Measurements from ENCODE around the gene PIK3C2A.
"Not testable (repeated sequence)": the region's sequence is repeated elsewhere in the genome, so short reads cannot be mapped to it uniquely, and the experiment has no call there.

Gene PIK3C2A

GRCh38 chr11:17252704-17253103 lies 44.9 kb upstream of the PIK3C2A start:
- Histone ChIP-seq H3K9me2 (replicated peaks; ENCODE audit: control insufficient read depth, low read length) (no peaks in the 10 kb centered on the region), H3K4me3 (ENCODE audit: low read length) (no peak overlapping the region), H3K4me2 (ENCODE audit: low read length) (no peak overlapping the region), H3K27me3 (ENCODE audit: control insufficient read depth, low read length) (0 out of 2 replicates have a peak, but pooled peaks cover 5% of the 10 kb centered on the region), H3K9me3 (ENCODE audit: control insufficient read depth, insufficient read depth, low read length) (no peaks in the 10 kb centered on the region), H3F3A (ENCODE audit: control insufficient read depth, insufficient read depth) (no peaks in the 10 kb centered on the region), H3K36me3 (ENCODE audit: control insufficient read depth, low read length) (no peaks in the 10 kb centered on the region), H3K79me2 (ENCODE audit: control insufficient read depth, low read length) (no peaks in the 10 kb centered on the region), H4K20me1 (ENCODE audit: control insufficient read depth, insufficient read depth, low read depth, low read length) (no peaks in the 10 kb centered on the region), H3K27ac (ENCODE audit: low read depth, low read length) (no peak overlapping the region), H3K4me1 (ENCODE audit: control insufficient read depth, low read length) (no peaks in the 10 kb centered on the region)
- TF ChIP-seq, protein P1, sequence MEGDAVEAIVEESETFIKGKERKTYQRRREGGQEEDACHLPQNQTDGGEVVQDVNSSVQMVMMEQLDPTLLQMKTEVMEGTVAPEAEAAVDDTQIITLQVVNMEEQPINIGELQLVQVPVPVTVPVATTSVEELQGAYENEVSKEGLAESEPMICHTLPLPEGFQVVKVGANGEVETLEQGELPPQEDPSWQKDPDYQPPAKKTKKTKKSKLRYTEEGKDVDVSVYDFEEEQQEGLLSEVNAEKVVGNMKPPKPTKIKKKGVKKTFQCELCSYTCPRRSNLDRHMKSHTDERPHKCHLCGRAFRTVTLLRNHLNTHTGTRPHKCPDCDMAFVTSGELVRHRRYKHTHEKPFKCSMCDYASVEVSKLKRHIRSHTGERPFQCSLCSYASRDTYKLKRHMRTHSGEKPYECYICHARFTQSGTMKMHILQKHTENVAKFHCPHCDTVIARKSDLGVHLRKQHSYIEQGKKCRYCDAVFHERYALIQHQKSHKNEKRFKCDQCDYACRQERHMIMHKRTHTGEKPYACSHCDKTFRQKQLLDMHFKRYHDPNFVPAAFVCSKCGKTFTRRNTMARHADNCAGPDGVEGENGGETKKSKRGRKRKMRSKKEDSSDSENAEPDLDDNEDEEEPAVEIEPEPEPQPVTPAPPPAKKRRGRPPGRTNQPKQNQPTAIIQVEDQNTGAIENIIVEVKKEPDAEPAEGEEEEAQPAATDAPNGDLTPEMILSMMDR (IDR thresholded peaks at IDR 0.05; ENCODE audit: low read depth, low read length, poor library complexity, severe bottlenecking), result no peak
- TF ChIP-seq EZH2phosphoT487 (IDR thresholded peaks at IDR 0.05; ENCODE audit: borderline replicate concordance, low read length), result no peak

DNA sequence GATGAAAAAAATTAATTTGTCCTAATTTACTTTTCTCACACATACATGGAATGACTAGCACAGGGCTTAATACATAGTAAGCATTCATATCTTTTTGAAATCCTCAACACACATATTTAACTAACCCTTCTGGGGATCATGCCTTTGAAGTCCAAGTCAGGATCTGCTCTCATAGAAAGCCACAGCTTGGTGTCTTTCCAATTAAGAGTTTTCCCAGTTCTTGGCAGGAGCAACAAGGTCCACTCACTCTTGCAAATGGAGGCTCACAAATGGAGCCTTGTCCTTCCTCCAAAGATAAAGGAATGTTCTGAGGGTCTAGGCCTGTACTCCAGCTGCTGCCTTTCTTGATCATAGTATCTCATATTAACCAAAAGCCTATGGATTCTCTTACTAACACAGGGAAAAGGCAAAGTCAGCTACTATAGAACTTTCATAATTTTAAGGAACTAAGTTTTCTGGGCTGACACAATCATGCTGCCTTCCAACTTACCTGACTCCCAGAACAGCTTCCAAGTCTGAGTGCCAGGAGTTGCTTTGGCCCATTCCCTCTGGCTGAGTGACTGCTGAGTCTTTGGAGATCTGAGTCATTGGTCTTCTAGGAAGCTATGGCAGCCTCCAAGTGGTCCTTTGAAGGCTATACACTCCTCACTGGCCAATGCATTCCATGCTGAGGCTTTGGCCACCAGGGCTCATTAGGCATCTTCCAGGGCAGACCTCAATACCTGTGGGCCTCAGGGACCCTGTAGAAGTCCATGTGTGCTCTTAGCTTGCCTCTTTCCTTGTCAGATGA lies 43.0 kb upstream of the PIK3C2A start:
- Histone ChIP-seq H3K9me3 (ENCODE audit: control insufficient read depth, insufficient read depth, low read length) (no peaks in the 10 kb centered on the region), H3F3A (ENCODE audit: control insufficient read depth, insufficient read depth) (no peaks in the 10 kb centered on the region), H3K4me3 (ENCODE audit: low read length) (no peak overlapping the region), H3K36me3 (ENCODE audit: control insufficient read depth, low read length) (no peaks in the 10 kb centered on the region), H3K4me1 (ENCODE audit: control insufficient read depth, low read length) (no peaks in the 10 kb centered on the region), H3K27me3 (ENCODE audit: control insufficient read depth, low read length) (no peaks in the 10 kb centered on the region), H4K20me1 (ENCODE audit: control insufficient read depth, insufficient read depth, low read depth, low read length) (no peaks in the 10 kb centered on the region), H3K27ac (ENCODE audit: low read depth, low read length) (no peak overlapping the region), H3K9me2 (replicated peaks; ENCODE audit: control insufficient read depth, low read length) (no peaks in the 10 kb centered on the region), H3K4me2 (ENCODE audit: low read length) (no peak overlapping the region), H3K79me2 (ENCODE audit: control insufficient read depth, low read length) (no peaks in the 10 kb centered on the region)
- TF ChIP-seq, protein P1 (IDR thresholded peaks at IDR 0.05; ENCODE audit: low read depth, low read length, poor library complexity, severe bottlenecking), result no peak
- no peak for TF ChIP-seq EZH2phosphoT487 (IDR thresholded peaks at IDR 0.05; ENCODE audit: borderline replicate concordance, low read length)

GRCh38 chr11:17244046-17244445 lies 36.3 kb upstream of the PIK3C2A start:
- Histone ChIP-seq H3K4me3 (ENCODE audit: low read length) (no peak overlapping the region), H3F3A (ENCODE audit: control insufficient read depth, insufficient read depth) (no peaks in the 10 kb centered on the region), H3K4me2 (ENCODE audit: low read length) (no peak overlapping the region), H3K9me3 (ENCODE audit: control insufficient read depth, insufficient read depth, low read length) (no peaks in the 10 kb centered on the region), H3K9me2 (replicated peaks; ENCODE audit: control insufficient read depth, low read length) (no peaks in the 10 kb centered on the region), H3K4me1 (ENCODE audit: control insufficient read depth, low read length) (no peaks in the 10 kb centered on the region), H3K27ac (ENCODE audit: low read depth, low read length) (no peak overlapping the region), H3K27me3 (ENCODE audit: control insufficient read depth, low read length) (peaks cover 5% of the 10 kb centered on the region; the same call in 1 of the 2 replicates), H3K79me2 (ENCODE audit: control insufficient read depth, low read length) (no peaks in the 10 kb centered on the region), H3K36me3 (ENCODE audit: control insufficient read depth, low read length) (no peaks in the 10 kb centered on the region), H4K20me1 (ENCODE audit: control insufficient read depth, insufficient read depth, low read depth, low read length) (no peaks in the 10 kb centered on the region)
- TF ChIP-seq EZH2phosphoT487 (IDR thresholded peaks at IDR 0.05; ENCODE audit: borderline replicate concordance, low read length), result no peak
- TF ChIP-seq, protein P1 (IDR thresholded peaks at IDR 0.05; ENCODE audit: low read depth, low read length, poor library complexity, severe bottlenecking), result no peak

GRCh38 chr11:17242954-17243353 lies 35.2 kb upstream of the PIK3C2A start:
- H3K9me2 ChIP-seq (replicated peaks; ENCODE audit: control insufficient read depth, low read length); H3K79me2 ChIP-seq (ENCODE audit: control insufficient read depth, low read length); H3K27ac ChIP-seq (ENCODE audit: low read depth, low read length); H3K9me3 ChIP-seq (ENCODE audit: control insufficient read depth, insufficient read depth, low read length); H3K4me2 ChIP-seq (ENCODE audit: low read length); H4K20me1 ChIP-seq (ENCODE audit: control insufficient read depth, insufficient read depth, low read depth, low read length); H3K4me1 ChIP-seq (ENCODE audit: control insufficient read depth, low read length); H3K4me3 ChIP-seq (ENCODE audit: low read length); H3K36me3 ChIP-seq (ENCODE audit: control insufficient read depth, low read length); H3K27me3 ChIP-seq (ENCODE audit: control insufficient read depth, low read length); H3F3A ChIP-seq (ENCODE audit: control insufficient read depth, insufficient read depth): not testable (repeated sequence)

Measured in DOHH2 (cell line).